AG09309 (cell line): Measurements from ENCODE around the gene TSPAN6.

Experiments used
- DNase-seq: peaks from one replicate; pipeline ENCODE4 v3.0.0-alpha.2; 2010; ENCODE audit warnings: low read depth
- H3K4me3 ChIP-seq: 2 replicates; pipeline ENCODE4 v1.5.1; 2011; ENCODE audit warnings: mild to moderate bottlenecking, low read depth, low read length, moderate library complexity; ENCODE audit not compliant: control insufficient read depth
- TF ChIP-seq, protein P1 (sequence below): IDR thresholded peaks from 2 replicates; pipeline ENCODE4 v1.5.1; 2011; ENCODE audit warnings: mild to moderate bottlenecking, low read depth, low read length, inconsistent platforms; ENCODE audit not compliant: insufficient read depth, control insufficient read depth; ENCODE audit errors: missing control alignments

The TSPAN6 gene

DNA sequence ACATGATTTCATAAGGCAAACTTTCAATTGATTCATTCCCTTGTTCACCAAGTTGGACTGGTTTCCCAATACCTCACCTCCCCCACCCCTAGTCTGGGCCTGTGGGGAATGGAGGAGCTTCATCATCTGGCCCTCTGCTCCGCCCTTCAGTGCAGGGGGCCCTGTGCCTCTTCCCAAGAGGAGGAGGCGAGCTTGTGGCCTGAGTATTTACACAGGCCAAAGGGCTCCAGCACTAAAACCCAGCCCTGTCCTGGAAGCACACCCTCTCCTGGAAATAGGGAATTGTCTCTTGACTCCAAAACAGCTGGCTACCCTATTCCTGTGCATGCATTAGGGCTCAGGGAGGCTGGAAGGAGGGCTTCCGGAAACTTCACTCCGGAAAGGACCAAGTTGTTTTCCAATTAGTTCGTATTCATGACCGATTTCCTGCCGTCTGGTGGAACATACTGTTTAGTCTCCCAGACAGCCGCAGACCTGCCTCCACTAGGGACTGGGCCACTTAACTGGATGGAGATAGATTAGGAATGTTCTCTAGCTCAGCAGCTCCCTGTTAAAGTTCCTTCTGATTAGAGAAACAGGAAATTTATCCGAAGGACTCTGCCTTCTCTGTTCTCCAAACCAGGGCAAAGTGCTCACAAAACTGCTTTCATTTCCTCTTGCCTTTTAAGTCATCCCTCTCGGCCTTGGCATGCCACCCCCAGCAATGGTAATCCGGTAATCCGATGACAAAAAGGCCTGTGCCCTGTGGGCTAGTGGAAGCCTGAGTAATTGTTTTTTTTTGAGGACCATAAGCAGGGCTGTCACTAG, 13.1 kb upstream of the TSPAN6 start:
- peak; percentile 75 for DNase-seq
- TF ChIP-seq, protein P1, sequence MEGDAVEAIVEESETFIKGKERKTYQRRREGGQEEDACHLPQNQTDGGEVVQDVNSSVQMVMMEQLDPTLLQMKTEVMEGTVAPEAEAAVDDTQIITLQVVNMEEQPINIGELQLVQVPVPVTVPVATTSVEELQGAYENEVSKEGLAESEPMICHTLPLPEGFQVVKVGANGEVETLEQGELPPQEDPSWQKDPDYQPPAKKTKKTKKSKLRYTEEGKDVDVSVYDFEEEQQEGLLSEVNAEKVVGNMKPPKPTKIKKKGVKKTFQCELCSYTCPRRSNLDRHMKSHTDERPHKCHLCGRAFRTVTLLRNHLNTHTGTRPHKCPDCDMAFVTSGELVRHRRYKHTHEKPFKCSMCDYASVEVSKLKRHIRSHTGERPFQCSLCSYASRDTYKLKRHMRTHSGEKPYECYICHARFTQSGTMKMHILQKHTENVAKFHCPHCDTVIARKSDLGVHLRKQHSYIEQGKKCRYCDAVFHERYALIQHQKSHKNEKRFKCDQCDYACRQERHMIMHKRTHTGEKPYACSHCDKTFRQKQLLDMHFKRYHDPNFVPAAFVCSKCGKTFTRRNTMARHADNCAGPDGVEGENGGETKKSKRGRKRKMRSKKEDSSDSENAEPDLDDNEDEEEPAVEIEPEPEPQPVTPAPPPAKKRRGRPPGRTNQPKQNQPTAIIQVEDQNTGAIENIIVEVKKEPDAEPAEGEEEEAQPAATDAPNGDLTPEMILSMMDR, result no peak
- H3K4me3 ChIP-seq, result no peak overlapping the region

DNA sequence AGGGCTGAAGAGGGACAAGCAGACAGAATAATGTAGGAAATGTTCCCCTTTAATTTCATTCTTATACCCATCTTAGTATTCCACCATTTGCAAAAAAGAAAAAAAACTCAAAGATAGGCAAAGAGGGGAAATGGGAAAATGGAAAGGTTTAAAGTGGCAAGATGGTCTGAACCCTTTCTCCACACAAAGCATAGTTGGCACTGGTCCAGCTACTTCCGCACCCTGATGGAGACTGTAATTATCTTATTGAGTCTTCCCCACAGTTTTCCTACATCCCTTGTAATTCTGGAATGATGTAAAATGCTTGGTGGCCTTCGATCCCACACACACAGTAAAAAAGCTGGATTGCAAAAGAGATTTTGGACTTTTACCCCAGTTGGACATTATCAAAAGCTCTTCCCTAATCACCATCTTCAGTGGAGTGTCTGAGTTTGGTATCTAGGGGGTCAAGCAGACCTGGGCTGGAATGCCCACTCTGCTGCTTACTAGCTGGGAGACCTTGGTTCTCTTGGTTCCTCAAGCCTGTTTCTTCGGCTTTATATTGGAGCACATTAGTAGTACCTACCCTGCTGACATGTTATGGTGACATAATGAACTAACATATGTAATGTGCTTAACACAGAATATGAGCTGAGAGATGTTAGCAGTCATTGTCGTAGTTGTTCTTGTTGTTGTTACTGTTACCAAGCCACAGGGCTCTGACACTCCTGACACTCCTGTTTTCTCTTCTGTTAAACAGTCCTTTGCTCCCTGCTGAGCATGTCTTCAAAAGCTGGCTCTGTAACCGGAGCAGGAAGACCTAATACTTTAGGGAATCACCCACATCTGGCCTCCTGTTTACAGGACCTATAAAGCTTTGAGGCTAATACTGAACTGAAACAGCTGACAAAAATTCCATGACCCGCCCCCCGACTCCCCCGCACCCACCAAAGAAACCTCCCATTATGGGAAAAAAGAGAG, 12.1 kb upstream of the TSPAN6 start:
- no peak for DNase-seq
- TF ChIP-seq, protein P1, result no peak
- no peak overlapping the region for H3K4me3 ChIP-seq

DNA sequence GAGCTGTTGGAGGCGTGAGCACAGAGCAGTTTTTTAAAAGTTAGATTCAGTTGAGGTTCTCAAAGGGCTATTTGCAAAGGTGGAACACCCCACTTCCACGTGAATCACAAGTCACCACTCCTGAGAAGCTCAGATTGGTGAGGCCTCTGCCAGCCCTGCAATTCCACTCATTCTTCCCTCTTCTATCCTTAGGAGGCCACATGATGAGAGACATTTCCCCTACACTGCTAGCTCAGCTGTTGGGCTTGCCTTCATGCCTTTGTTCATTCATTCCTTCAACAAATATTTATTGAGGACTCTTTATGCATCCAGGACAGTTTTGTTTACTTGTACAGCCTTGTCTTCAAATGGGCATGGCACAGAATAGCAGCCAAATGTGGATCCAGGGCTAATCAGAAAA, 11.1 kb upstream of the TSPAN6 start:
- H3K4me3 ChIP-seq, result no peak overlapping the region
- no peak for DNase-seq
- TF ChIP-seq, protein P1, result no peak

DNA sequence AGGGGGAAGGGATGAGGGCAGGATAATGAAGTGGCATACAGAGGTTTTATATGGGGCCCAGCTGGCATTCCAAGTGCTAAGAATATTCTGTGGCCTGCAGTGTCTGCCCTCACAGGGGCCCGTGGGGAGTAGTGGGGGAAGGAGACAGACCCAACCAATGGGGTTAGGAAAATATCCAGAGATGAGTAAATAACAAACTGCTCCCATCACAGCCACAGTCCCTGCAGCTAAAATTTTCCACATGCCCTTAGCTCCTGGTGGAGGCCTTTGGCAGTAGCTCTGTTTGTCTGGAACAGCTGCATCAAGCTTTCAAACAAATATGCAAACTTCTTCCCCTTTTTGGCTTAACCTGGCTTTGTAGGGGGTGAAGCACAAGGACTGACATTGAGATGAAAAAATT, 10.5 kb upstream of the TSPAN6 start:
- no peak overlapping the region for H3K4me3 ChIP-seq
- TF ChIP-seq, protein P1, result no peak
- no peak for DNase-seq

DNA sequence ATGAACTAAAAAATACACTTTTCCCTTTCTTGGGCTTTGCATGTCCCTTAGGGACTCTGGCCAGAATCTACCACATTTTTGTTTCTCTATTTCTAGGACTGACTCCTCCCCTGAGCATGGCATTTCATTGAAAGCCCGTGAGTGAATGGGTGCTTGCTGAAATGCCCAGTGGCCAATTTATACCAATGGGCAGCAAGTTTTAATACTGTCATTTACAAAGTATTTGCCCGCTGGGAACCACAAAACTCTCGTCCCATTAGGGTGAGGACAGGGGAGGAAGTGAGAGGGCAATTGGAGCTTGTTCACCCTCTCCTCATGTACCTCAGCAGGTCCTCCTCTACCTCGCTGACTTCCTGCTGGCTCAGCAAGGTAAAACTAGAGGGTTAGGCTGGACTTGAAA, 8.5 kb upstream of the TSPAN6 start:
- TF ChIP-seq, protein P1, result no peak
- H3K4me3 ChIP-seq, result no peak overlapping the region; the same call in 1 of the 2 replicates
- DNase-seq, result no peak

DNA sequence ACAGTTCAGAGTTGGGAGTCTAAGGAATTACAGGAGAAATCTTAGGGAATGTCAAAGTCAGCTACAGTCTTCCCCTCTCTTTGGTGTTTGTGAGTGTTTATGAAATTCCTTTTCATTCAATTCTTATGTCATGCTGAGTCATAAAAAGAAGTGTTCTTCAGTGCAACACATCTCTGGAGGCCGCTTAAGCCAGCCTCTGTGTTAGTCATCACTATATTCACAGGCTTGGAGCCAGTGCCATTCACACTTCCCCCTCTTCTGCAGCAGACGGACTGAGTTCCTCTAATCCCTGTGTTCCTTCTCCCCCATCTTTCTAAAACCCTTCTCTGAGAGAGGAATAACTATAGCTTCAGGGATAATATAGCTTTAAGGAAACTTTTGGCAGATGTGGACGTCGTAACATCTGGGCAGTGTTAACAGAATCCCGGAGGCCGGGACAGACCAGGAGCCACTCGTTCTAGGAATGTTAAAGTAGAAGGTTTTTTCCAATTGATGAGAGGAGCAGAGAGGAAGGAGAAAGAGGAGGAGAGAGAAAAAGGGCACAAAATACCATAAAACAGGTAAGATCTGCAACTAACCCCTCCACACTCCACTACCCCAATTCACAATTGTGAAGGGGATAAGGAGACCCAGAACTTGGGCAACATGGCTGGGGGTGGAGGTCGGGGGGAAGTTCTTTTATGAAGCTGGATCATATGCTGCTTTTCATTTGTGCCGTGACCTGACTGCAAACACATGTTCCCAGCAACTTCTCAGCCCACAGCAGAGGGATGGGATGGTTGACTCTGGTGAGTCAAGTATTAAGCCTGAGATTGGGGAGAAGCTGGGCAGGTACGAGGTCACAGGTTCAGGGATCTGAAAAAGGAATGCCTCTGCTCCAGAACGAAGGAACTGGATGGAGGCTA, 7.6 kb upstream of the TSPAN6 start, which contains the start of gene SRPX2:
SRPX2 (plus strand) TSS at position 244 of the 905 bp plus-strand sequence. CDS start 2,124 bp downstream, outside the sequence.
- peak within 1 kb of the TSS; percentile 38 for H3K4me3 ChIP-seq
- DNase-seq, result peak; percentile 67
- TF ChIP-seq, protein P1, result no peak
